Posterior cingulate gyrus (tissue), 11 donors: ENCODE data around the gene ACOT7.

ENCODE experiments used
- DNase-seq, 10 donors: peaks; one replicate each; pipeline versions ENCODE4 v3.0.0 to v3.0.0-alpha.2; 2020 to 2021; ENCODE audit warnings: mixed read lengths in 3 of 10
- intact Hi-C: fragments of 100-400 bp; cut with DNase I; formaldehyde crosslinking; loops from one replicate; pipeline ENCODE4 v1.15.1; 2023

ACOT7 gene

GRCh38 chr1:6367381-6368012, 26.1 kb downstream of the ACOT7 start:
- intact Hi-C loops, result no loop called here
- peak in 9 of 10 donors; percentile 31 to 96 (median 71) for DNase-seq

GRCh38 chr1:6365047-6365446, 28.5 kb downstream of the ACOT7 start:
- intact Hi-C loops, result no loop called here

GRCh38 chr1:6363085-6363884, 30.3 kb downstream of the ACOT7 start:
- intact Hi-C loops, result loop anchor here (2.0 kb wide), 1 partner anchor 42 kb away; no protein-coding TSS in a partner anchor

More at GRCh38 chr1:6365047-6365446, 28.5 kb downstream of the ACOT7 start:
- no peak for DNase-seq

GRCh38 chr1:6361124-6361775, 32.3 kb downstream of the ACOT7 start:
- intact Hi-C loops, result no loop called here
- DNase-seq, result no peak

More at GRCh38 chr1:6363085-6363884, 30.3 kb downstream of the ACOT7 start:
- peak; percentile 63 to 97 (median 76) for DNase-seq

- no peak for DNase-seq
- intact Hi-C loops, result no loop called here
Observed at GRCh38 chr1:6360517-6361070, 33.0 kb downstream of the ACOT7 start.

GRCh38 chr1:6360117-6360496, 33.5 kb downstream of the ACOT7 start:
- intact Hi-C loops, result no loop called here
- peak in 1 of 10 donors; percentile 76 for DNase-seq

- peak in 1 of 10 donors; percentile 87 for DNase-seq
- intact Hi-C loops, result no loop called here
Observed at GRCh38 chr1:6359216-6360116, 34.1 kb downstream of the ACOT7 start.

- peak in 6 of 10 donors; percentile 32 to 91 (median 66) for DNase-seq
- intact Hi-C loops, result no loop called here
Observed at GRCh38 chr1:6358757-6359201, 34.8 kb downstream of the ACOT7 start.

- intact Hi-C loops, result no loop called here
Observed at GRCh38 chr1:6358144-6358624, 35.4 kb downstream of the ACOT7 start.

GRCh38 chr1:6357243-6357936, 36.2 kb downstream of the ACOT7 start:
- intact Hi-C loops, result no loop called here

More at GRCh38 chr1:6358144-6358624, 35.4 kb downstream of the ACOT7 start:
- peak in 1 of 10 donors; percentile 86 for DNase-seq

GRCh38 chr1:6355621-6356020, 37.9 kb downstream of the ACOT7 start:
- peak in 1 of 10 donors; percentile 67 for DNase-seq
- intact Hi-C loops, result no loop called here

More at GRCh38 chr1:6357243-6357936, 36.2 kb downstream of the ACOT7 start:
- DNase-seq, result no peak

- intact Hi-C loops, result no loop called here
- no peak for DNase-seq
Observed at GRCh38 chr1:6354659-6355317, 38.8 kb downstream of the ACOT7 start.

GRCh38 chr1:6353955-6354658, 39.5 kb downstream of the ACOT7 start:
- DNase-seq, result peak in 1 of 10 donors; percentile 65
- intact Hi-C loops, result no loop called here

GRCh38 chr1:6353619-6353954, 40.0 kb downstream of the ACOT7 start:
- intact Hi-C loops, result no loop called here
- peak in 1 of 10 donors; percentile 55 for DNase-seq

GRCh38 chr1:6352138-6352563, 41.4 kb downstream of the ACOT7 start:
- intact Hi-C loops, result no loop called here
- DNase-seq, result no peak

- DNase-seq, result peak in 1 of 10 donors; percentile 85
- intact Hi-C loops, result no loop called here
Observed at GRCh38 chr1:6351480-6352137, 42.0 kb downstream of the ACOT7 start.

GRCh38 chr1:6350416-6351088, 43.0 kb downstream of the ACOT7 start:
- intact Hi-C loops, result no loop called here
- peak; percentile 44 to 96 (median 66) for DNase-seq
